ENCODE results near the gene LAD1. TPM values are rescaled to one million over a fixed set of nuclear protein-coding genes. Genes with fewer than 3 reads are reported as not detected.

The LAD1 gene
- total RNA-seq, 1 experiment from 2014 or later = 0.10 TPM

- ChIA-PET CTCF (no interaction called here), POLR2A (no interaction called here)
- intact Hi-C loops (cut with micrococcal nuclease; ENCODE audit: unreplicated experiment) (no loop called here), in situ Hi-C loops (cut with HindIII; ENCODE audit: low pct_unique_long_range_greater_than_20kb, low sequenced_read_pairs) (no loop called here)
- Histone ChIP-seq H3K27me3 (ENCODE audit: control insufficient read depth, insufficient read depth, low read length) (no peaks in the 10 kb centered on the region), H3K4me1 (ENCODE audit: control insufficient read depth, insufficient read depth, low read length) (no peaks in the 10 kb centered on the region), H3K27ac (ENCODE audit: low read length) (no peak overlapping the region), H3K4me3 (ENCODE audit: low read depth in 2 of 2, low read length in 2 of 2) (no peak overlapping the region), H3K36me3 (ENCODE audit: control insufficient read depth, insufficient read depth, low read length) (no peaks in the 10 kb centered on the region), H3K9me3 (ENCODE audit: control insufficient read depth, insufficient read depth, low read depth, low read length) (no peaks in the 10 kb centered on the region)
- no peak for DNase-seq (ENCODE audit: low read depth, low spot score)
- BruUV-seq (replicated peaks) = no TSS peak
- ATAC-seq = no peak
- no peak for TF ChIP-seq SIN3A (IDR thresholded peaks at IDR 0.05; ENCODE audit: borderline replicate concordance, insufficient read depth, low read depth, low read length)
- TF ChIP-seq TCF7L2 (IDR thresholded peaks at IDR 0.05; ENCODE audit: low read depth, low read length) = no peak
- TF ChIP-seq POLR2AphosphoS5 (IDR thresholded peaks at IDR 0.05; ENCODE audit: low read depth, low read length) = no peak
- TF ChIP-seq REST (IDR thresholded peaks at IDR 0.05; ENCODE audit: insufficient read depth in 1 of 2, low read depth in 2 of 2, low read length in 1 of 2) = no peak
- no peak for TF ChIP-seq CTCF (IDR thresholded peaks at IDR 0.05)
These were observed 14.7 kb downstream of the LAD1 start for GRCh38 chr1:201384406-201384782.

GRCh38 chr1:201383647-201384405 is 15.3 kb downstream of the LAD1 start:
- intact Hi-C loops (cut with micrococcal nuclease; ENCODE audit: unreplicated experiment) = no loop called here
- ChIA-PET CTCF (no interaction called here), POLR2A (no interaction called here)
- no TSS peak for BruUV-seq (replicated peaks)
- Histone ChIP-seq H3K4me3 (ENCODE audit: low read depth in 2 of 2, low read length in 2 of 2) (no peak overlapping the region), H3K9me3 (ENCODE audit: control insufficient read depth, insufficient read depth, low read depth, low read length) (no peaks in the 10 kb centered on the region), H3K27ac (ENCODE audit: low read length) (no peak overlapping the region), H3K4me1 (ENCODE audit: control insufficient read depth, insufficient read depth, low read length) (no peaks in the 10 kb centered on the region), H3K36me3 (ENCODE audit: control insufficient read depth, insufficient read depth, low read length) (no peaks in the 10 kb centered on the region), H3K27me3 (ENCODE audit: control insufficient read depth, insufficient read depth, low read length) (no peaks in the 10 kb centered on the region)
- TF ChIP-seq TCF7L2 (IDR thresholded peaks at IDR 0.05; ENCODE audit: low read depth, low read length) = no peak
- no peak for TF ChIP-seq REST (IDR thresholded peaks at IDR 0.05; ENCODE audit: insufficient read depth in 1 of 2, low read depth in 2 of 2, low read length in 1 of 2)
- TF ChIP-seq SIN3A (IDR thresholded peaks at IDR 0.05; ENCODE audit: borderline replicate concordance, insufficient read depth, low read depth, low read length) = no peak
- TF ChIP-seq CTCF (IDR thresholded peaks at IDR 0.05) = no peak
- no peak for TF ChIP-seq POLR2AphosphoS5 (IDR thresholded peaks at IDR 0.05; ENCODE audit: low read depth, low read length)
- in situ Hi-C loops (cut with HindIII; ENCODE audit: low pct_unique_long_range_greater_than_20kb, low sequenced_read_pairs) = no loop called here
- no peak for ATAC-seq
- no peak for DNase-seq (ENCODE audit: low read depth, low spot score)
